ENCODE measurements around the gene NMBR.

NMBR gene

GRCh38 chr6:142058551-142059290 is 88.2 kb downstream of the NMBR start:
- Histone ChIP-seq H3K27ac (ENCODE audit: low read depth, low read length) (no peak overlapping the region), H3K9ac (ENCODE audit: low read length) (no peak overlapping the region)

DNA sequence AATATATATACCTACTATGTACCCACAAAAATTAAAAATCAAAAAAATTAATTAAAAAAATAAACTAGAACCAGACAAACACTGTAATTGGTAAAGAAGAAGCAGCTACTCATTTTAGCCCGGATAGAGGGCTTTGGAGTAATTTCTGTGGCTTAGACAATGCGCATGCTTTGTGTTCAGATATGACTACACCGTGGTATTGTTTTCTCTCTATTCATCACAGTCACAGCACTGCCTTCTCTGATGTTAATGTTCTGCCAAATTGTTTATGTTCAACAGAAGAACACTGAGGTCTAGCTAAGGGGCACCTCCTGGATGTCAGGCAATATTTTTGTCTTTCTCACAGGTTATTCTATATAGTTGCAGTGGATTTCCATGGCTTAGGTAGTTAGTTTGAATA is 91.7 kb downstream of the NMBR start:
- TF ChIP-seq EZH2phosphoT487 (conservative IDR thresholded peaks at IDR 0.05; ENCODE audit: low read length) = no peak
- TF ChIP-seq, protein P1, sequence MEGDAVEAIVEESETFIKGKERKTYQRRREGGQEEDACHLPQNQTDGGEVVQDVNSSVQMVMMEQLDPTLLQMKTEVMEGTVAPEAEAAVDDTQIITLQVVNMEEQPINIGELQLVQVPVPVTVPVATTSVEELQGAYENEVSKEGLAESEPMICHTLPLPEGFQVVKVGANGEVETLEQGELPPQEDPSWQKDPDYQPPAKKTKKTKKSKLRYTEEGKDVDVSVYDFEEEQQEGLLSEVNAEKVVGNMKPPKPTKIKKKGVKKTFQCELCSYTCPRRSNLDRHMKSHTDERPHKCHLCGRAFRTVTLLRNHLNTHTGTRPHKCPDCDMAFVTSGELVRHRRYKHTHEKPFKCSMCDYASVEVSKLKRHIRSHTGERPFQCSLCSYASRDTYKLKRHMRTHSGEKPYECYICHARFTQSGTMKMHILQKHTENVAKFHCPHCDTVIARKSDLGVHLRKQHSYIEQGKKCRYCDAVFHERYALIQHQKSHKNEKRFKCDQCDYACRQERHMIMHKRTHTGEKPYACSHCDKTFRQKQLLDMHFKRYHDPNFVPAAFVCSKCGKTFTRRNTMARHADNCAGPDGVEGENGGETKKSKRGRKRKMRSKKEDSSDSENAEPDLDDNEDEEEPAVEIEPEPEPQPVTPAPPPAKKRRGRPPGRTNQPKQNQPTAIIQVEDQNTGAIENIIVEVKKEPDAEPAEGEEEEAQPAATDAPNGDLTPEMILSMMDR (IDR thresholded peaks at IDR 0.05; ENCODE audit: insufficient read depth, low read length, poor library complexity, severe bottlenecking) = no peak
- Histone ChIP-seq H2AFZ (ENCODE audit: low read depth, low read length, severe bottlenecking) (no peak overlapping the region), H3K9me3 (ENCODE audit: insufficient read depth, low read length) (no peaks in the 10 kb centered on the region), H3K36me3 (ENCODE audit: low read length) (no peaks in the 10 kb centered on the region), H3K9me2 (replicated peaks; ENCODE audit: insufficient read depth, low read length) (no peaks in the 10 kb centered on the region), H3K27me3 (ENCODE audit: low read length) (no peaks in the 10 kb centered on the region), H3K27ac (ENCODE audit: low read depth, low read length) (no peak overlapping the region), H3K79me2 (ENCODE audit: insufficient read depth, low read length) (no peaks in the 10 kb centered on the region), H3K4me2 (ENCODE audit: low read depth, low read length, poor library complexity, severe bottlenecking) (no peak overlapping the region), H3F3A (ENCODE audit: insufficient read depth) (no peaks in the 10 kb centered on the region), H3K9ac (ENCODE audit: low read length) (no peak overlapping the region), H4K20me1 (ENCODE audit: low read depth, low read length) (no peaks in the 10 kb centered on the region), H3K4me3 (ENCODE audit: insufficient read depth, low read length, poor library complexity, severe bottlenecking) (no peak overlapping the region)

More at GRCh38 chr6:142058551-142059290, 88.2 kb downstream of the NMBR start:
- Histone ChIP-seq H4K20me1 (ENCODE audit: low read depth, low read length) (no peaks in the 10 kb centered on the region), H3K36me3 (ENCODE audit: low read length) (no peaks in the 10 kb centered on the region), H3K4me3 (ENCODE audit: insufficient read depth, low read length, poor library complexity, severe bottlenecking) (no peak overlapping the region), H3K79me2 (ENCODE audit: insufficient read depth, low read length) (no peaks in the 10 kb centered on the region), H2AFZ (ENCODE audit: low read depth, low read length, severe bottlenecking) (no peak overlapping the region), H3K27me3 (ENCODE audit: low read length) (no peaks in the 10 kb centered on the region), H3K9me3 (ENCODE audit: insufficient read depth, low read length) (no peaks in the 10 kb centered on the region), H3F3A (ENCODE audit: insufficient read depth) (no peaks in the 10 kb centered on the region), H3K4me2 (ENCODE audit: low read depth, low read length, poor library complexity, severe bottlenecking) (no peak overlapping the region), H3K9me2 (replicated peaks; ENCODE audit: insufficient read depth, low read length) (no peaks in the 10 kb centered on the region)
- TF ChIP-seq, protein P1 (IDR thresholded peaks at IDR 0.05; ENCODE audit: insufficient read depth, low read length, poor library complexity, severe bottlenecking) = no peak
- no peak for TF ChIP-seq EZH2phosphoT487 (conservative IDR thresholded peaks at IDR 0.05; ENCODE audit: low read length)

GRCh38 chr6:142051404-142051803 is 95.5 kb downstream of the NMBR start:
- Histone ChIP-seq H3K27ac (ENCODE audit: low read depth, low read length) (no peak overlapping the region), H3K36me3 (ENCODE audit: low read length) (no peaks in the 10 kb centered on the region), H3K9me3 (ENCODE audit: insufficient read depth, low read length) (no peaks in the 10 kb centered on the region), H4K20me1 (ENCODE audit: low read depth, low read length) (no peaks in the 10 kb centered on the region), H3F3A (ENCODE audit: insufficient read depth) (no peaks in the 10 kb centered on the region), H3K4me3 (ENCODE audit: insufficient read depth, low read length, poor library complexity, severe bottlenecking) (no peak overlapping the region), H3K9ac (ENCODE audit: low read length) (no peak overlapping the region), H3K27me3 (ENCODE audit: low read length) (no peaks in the 10 kb centered on the region), H3K79me2 (ENCODE audit: insufficient read depth, low read length) (no peaks in the 10 kb centered on the region), H3K9me2 (replicated peaks; ENCODE audit: insufficient read depth, low read length) (no peaks in the 10 kb centered on the region), H2AFZ (ENCODE audit: low read depth, low read length, severe bottlenecking) (no peak overlapping the region), H3K4me2 (ENCODE audit: low read depth, low read length, poor library complexity, severe bottlenecking) (no peak overlapping the region)
- TF ChIP-seq EZH2phosphoT487 (conservative IDR thresholded peaks at IDR 0.05; ENCODE audit: low read length) = no peak
- TF ChIP-seq, protein P1 (IDR thresholded peaks at IDR 0.05; ENCODE audit: insufficient read depth, low read length, poor library complexity, severe bottlenecking) = no peak
